Inflammatory macrophage treated with lipopolysaccharide for 4 hours (primary cell): ENCODE measurements around the gene MYO6.
"Not testable (repeated sequence)": the region's sequence is repeated elsewhere in the genome, so short reads cannot be mapped to it uniquely, and the experiment has no call there.

Experiments used
- DNase-seq: peaks from one replicate; pipeline ENCODE4 v3.0.0-alpha.2; 2020

The MYO6 gene

DNA sequence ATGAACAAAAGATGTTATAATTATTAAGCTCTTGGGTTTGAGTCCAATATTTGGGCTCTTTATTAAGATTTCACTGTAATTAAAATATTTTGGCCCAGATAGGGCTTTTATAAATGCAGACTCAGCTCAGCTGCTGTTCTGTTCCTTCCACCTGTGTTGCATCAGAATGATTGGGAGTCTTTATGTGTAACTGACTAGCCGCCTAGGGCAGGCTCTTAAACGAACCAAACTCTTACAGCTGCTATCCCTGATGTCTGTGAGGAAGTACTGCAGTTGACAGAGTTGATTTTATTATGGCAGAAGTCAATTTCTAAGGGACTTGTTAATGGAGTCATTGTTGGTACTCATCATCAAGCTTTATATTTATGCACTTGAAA is 144.7 kb downstream of the MYO6 start:
- DNase-seq: no peak

DNA sequence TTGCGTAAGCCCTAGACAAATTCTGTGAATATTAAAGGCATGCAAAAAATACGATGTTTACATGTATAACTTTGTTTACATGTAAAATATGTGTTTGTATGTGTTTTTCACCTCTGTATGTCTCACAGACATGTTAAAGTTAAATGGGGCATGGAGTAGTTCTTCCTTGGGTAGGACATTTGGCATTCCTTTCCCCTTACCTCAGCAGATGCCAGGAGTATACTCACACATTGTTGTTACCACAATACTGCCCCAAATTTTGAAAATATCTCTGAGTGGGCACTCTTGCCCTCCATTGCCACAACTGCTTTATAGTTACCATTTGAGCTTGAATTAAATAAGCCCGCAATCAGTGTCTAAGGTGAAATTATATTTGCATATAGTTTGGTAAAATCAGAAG is 147.5 kb downstream of the MYO6 start:
- DNase-seq: no peak

DNA sequence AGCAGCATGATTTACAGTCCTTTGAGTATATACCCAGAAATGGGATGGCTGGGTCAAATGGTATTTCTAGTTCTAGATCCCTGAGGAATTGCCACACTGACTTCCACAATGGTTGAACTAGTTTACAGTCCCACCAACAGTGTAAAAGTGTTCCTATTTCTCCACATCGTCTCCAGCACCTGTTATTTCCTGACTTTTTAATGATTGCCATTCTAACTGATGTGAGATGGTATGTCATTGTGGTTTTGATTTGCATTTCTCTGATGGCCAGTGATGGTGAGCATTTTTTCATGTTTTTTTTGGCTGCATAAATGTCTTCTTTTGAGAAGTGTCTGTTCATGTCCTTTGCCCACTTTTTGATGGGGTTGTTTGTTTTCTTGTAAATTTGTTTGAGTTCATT is 151.2 kb downstream of the MYO6 start:
- not testable (repeated sequence) for DNase-seq

DNA sequence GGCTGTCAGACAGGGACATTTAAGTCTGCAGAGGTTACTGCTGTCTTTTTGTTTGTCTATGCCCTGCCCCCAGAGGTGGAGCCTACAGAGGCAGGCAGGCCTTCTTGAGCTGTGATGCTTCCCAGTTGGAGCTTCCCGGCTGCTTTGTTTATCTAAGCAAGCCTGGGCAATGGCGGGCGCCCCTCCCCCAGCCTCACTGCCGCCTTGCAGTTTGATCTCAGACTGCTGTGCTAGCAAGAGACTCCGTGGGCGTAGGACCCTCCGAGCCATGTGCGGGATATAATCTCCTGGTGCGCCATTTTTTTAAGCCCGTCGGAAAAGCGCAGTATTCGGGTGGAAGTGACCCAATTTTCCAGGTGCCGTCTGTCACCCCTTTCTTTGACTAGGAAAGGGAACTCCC is 156.1 kb downstream of the MYO6 start:
- not testable (repeated sequence) for DNase-seq

DNA sequence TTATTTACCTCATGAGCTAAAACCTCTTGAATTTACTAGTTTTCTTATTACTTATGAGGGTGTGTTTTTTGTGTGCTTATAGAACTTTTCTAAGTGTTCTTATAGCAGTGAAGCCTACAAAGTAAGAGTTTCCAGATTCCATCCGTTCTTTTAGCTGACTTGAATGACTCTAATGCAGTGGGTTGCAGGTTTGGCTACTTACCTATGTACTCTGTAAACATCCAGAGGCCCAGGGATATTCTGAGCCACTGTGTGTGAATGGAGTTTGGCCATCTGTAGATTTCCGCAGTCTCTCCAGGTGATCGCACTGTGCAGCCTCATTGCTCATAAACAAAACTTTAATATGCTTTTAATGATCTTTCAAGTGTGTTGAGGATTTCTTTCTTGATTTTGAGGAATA is 157.8 kb downstream of the MYO6 start:
- no peak for DNase-seq

DNA sequence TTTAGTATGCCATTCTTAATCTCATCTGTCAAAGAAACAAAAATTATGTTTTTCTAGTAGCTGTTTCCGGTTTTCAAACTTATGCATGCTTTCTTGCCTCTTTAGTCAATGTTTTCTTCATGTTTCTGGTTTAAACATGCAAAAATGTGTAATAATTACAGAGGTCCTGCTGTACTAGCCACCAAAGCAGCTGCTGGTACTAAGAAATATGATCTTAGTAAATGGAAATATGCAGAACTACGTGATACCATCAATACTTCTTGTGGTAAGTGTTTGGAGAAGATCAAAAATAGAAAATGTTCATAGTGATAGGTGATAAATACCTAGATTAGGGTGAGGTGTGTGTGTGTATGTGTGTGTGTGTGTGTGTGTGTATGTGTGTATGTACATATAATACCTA is 158.4 kb downstream of the MYO6 start:
- DNase-seq: no peak

DNA sequence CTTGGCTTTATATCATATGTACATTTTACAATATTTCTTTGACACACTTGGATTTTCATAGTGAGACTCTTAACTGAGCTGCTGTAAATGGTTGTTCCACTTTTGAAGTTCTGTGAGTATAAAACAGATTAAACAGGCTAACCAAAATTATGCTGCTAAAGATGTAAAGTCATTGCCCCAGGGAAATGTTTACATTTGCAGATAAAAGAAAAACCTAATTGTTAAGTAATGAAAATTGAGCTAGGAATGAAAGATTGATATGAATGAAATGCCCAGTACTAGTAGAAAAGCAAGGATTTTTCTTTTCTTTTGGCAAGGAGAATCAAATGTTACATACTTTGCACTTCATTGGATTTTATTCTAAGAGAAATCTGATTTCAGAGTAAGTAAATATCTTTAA is 164.0 kb downstream of the MYO6 start:
- no peak for DNase-seq

DNA sequence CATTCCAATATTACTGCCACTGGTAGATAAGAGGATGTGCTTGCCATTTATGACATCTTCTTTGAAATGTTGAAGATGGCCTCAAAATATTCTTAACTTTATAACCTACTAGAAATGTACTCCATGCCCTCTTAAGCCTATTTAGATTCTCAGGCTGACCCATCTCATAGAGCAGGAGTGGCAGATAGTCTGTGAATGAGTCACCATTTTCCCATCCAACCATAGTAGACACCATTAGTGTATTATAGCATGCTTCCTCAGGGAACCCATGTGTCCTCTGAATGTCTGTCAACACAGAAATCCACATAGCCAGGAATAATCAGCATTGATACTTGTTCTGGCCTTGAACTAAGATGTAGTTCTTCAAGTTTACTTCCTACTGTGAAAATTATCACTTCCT is 173.2 kb downstream of the MYO6 start:
- DNase-seq: no peak

DNA sequence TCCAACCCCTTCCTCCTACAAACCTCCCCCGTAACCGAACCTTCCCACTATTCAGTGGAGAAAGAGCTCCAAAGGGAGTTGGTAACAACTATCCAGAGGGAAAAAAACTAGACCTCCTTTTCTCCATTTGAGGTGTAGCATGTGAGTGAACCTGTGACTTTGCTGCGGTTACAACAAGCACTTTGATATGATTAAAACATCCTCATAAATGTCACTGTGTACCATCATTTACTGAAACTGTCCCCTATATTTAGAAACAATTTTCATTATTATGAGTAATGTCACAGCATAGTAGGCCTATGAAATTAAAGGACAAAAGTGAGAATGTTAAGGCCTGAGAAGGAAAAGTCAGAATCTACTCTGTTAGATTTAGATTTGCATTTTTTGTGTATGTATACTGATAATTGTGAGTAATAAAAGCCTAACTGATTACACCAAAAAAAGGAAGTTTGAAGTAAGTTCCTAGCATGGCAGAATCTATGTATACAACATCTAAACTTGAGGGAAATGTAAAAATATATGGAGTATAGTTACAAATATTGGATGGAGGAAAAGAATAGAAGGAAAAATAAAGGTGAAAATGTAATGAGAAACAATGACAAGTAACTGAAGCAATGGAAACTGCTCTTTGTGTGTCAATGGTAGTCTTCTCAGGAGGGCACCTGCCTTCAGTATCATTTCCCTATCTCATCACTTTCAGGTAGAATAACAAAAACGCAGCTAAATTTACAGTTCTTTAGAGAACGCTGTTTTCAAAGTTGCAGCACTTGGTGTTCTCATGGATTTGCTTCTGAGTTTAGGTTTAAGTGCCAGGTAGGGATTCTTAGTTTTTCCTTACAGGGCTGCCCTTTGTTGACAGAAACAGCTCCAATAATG is 177.5 kb downstream of the MYO6 start:
- no peak for DNase-seq

DNA sequence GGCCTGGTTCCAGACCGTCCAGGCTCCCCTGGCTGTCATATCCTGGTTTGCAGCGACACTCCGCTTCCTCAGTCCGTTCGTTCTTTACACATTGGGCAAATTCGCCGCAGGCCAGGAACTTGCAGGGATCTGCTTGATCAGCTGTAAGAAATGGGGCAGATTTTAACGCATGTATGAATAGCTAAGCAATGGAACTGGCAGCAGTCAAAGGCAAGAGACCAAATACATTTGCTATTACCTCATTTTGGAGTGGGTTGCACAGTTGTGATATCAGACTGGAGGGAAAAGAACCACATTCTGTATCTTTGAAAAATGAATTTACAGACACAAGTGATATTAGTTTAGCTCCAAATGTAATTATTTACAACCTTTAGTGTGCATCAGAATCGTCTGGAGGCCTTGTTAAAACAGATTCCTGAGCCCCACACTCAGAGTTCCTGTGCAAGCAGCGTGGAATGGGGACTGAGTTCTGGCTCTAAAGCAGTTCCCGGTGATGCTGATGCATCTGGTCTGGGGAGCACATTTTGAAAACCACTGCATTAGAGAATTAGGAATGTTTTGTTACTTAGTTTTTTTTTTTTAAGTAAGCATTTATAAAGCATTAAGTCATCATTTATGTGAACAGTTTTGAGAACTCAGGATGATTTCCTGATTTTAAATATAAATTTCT is 182.1 kb downstream of the MYO6 start:
- DNase-seq: no peak

DNA sequence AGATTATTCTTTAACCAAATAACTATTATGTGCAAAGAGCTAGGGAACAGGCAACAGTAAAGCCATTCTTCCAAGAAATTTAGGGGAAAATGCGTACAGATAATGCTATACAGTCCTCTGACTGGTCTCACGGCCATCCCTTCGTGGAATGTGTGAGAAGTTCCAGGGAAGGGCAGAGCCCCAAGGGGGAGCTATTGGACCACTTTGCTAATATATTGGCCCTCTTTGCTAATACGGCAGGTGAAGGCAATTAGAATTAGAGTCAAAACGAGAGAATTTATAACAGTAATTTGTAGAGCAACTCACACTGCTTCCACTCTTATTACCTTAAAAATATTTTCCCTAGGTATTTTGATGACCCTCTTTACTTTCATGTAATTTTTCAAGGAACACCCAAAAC is 183.0 kb downstream of the MYO6 start:
- DNase-seq: no peak

DNA sequence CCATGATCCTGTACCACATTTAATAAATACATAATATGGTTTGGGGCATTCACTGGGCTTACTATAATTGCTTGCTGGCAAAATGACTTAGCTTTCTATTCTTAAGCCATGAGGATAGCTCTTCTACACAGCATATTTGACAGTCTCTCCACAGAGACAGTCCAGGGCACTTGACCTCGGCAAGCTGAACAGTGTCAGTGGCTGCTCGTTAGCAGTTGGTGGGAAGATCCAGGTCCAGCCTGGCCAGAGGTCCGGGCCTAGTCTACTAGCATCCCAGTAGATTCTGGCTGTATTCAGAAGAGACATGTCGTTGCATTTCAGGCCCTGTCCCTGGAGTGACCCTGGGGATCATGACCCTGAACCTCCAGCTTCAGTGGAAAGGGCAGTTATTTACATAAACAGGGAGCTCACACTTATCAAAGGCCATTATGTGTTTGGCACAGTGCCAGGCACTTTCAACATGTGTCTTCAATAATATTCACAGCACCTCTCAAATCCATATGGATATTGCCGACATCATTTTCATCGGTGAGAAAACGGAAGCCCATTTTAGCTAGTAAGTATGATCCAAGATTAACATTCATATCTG is 184.4 kb downstream of the MYO6 start:
- no peak for DNase-seq

DNA sequence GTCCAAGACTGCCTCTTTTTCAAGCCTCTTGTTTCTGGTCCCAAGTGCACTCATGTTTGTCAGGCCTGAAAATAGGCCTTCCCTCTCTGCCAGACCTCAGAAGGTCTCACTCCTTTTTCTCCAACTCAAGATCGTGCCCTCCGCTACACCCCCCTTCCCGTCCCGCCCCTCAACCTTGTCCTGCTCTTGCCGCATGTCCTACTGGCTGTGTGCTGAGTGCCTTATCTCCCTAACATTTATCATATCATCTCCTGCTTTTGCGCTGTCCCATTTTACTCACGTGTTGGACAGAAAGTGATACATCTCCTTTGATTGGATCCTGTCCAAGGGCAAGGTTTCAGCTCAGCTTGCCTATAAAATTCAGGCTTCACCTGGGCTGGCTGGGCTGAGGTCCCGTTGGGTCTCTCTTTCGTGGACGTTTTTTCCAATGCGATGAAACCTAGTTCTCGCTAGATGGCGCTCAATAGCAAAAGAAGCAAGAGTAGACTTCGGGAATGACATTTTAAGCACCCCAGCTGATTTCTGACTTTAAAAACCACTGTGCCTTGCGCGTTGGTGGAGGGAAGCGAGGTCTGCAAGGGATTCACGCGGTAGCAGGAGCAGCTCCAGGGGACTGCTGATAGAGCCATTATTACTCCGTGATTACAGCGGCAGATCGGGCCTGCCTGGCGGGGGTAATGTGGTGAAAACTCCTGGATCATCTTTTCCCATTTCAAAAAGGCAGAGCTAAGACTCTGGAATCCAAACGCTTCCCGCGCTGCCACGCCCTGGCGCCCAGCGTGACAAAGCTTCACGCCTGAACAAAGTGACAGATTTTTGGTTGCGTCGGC is 185.8 kb downstream of the MYO6 start:
- DNase-seq: peak; percentile 48

DNA sequence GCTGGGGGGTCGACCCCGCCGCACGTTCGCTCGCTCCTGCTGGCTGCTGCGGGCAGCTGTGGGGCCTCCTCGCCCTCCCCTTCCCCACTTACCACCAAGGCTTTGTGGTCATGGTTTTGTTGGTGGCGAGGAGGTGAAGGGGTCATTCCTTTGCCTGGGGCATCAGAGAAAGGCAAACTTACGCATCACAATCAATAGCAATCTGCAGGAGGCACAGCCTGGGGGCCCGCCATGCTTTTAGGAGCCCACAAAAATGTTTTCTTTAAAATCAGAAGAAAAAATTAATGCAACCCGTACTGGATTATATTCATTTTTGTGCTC is 186.4 kb downstream of the MYO6 start:
- DNase-seq: no peak

DNA sequence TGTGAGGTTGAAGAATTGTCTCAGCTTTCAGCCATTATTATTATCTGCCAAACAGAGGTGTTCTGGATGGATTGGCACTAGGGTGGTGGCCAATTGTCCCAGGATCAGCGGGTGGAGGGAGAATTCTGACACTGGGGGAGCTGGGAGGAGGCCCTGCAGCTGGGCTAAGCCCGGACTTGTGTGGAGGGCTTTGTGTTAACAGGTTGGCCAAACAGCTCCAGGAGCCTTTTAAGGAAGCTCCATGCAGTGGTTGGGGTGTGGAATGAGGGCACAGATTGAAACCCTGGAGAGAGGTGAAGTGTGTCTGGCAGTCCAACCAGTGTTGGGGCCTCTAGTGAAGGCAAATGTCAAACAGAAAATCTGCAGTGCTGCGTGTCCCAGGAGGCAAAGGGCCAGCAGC is 187.6 kb downstream of the MYO6 start:
- DNase-seq: no peak

DNA sequence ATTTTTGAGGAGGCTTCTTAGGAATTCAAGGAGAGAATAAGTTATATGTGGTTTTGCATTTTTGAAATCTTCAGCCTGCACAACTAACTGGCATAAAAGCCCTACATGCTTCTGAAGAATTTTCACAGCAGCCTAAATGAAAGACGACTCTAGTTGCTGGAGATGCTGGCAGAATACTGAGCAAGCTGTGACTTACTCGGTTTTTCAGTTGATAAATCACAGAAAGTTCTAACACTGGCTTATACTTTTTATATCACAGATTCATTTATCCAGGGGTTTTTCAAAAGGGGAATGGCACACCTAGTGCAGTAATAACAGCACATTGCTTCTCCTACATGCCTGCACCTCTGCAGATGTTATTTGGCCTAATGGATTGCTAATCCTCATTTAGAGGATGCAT is 188.8 kb downstream of the MYO6 start:
- DNase-seq: no peak

DNA sequence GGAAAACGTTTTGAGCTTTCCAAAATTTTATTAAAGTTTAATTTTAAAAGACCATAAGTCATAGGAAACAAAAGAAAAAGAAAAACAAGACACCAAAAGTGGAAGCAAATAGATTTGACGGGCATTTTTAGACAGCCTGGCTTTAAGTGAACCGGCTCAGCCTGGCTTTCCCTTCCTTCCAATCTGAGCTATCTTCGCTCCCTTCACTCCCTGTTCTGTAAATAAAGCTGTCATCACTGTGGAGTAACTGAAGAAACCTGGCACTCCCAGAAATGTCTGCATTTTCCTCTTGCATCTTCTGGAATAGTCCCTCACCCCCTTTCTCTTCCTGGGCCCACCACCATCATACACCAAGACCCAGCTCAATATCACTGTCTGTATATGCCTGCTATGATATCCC is 191.5 kb downstream of the MYO6 start:
- no peak for DNase-seq

DNA sequence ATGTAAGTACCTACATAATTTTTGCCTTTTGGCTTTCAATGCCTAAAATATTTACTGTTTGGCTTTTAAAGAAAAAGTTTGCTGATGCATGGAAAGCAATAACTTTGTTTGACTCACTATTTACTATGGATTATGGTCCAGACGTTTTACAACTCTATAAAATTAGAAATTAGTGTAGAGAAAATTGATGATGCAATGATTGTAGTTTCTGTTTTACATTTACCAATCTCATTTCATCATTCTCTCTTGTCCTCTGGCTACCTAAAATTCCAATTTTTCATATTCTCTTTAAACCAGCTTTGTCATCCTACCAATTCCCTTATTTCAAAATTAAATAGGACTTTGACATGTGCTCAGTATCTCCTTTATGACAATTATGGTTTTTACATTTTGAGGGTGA is 192.5 kb downstream of the MYO6 start:
- DNase-seq: no peak

DNA sequence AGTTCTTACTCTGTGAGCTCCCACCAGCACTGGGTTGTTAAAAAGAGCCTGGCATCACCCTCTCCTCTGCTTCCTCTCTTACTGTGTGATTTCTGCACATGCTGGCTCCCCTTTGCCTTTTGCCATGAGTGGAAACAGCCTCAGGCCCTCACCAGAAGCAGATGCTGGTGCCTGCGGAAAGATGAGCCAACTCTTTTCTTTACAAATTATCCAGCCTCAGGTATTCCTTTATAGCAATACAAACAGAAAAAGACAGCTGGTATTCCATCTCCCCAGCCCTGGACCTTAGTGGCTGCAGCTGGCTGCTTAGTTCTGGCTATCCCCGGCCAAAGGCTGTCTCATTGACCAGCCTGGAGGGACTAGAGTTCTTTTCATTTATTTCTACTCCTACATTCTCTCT is 194.3 kb downstream of the MYO6 start:
- no peak for DNase-seq

DNA sequence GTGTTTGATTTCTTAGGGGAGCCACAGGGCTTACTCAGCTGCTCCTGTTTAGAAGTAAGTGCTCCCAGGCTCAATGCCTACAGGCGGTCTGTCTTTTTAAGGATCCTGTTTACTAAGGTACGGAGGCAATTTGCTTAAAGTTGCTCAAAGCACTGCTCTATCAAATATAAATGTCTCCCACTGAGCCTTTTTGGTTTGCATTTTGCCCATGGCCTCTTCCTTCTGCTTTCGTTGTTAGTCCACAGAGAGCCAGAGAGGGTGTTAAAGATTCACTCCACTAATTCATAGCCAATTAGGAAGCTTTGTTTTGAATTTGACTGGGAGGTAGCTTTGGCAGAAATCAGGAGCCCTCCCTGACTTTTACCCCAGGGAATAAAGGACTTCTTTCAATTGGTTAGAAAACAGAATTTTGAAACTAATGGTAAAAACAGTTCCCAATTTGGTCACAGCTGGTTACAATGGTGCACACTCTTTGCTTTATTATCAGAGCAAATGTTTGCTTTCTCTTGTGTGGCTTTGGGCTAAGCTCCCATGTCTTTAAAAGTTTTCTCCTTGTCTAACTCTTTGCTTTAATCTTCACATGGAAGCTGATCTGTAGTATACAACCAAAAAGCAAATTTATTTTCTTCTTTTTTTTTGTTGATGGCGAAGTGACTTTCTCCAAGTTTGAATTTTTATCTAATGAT is 197.2 kb downstream of the MYO6 start:
- no peak for DNase-seq

DNA sequence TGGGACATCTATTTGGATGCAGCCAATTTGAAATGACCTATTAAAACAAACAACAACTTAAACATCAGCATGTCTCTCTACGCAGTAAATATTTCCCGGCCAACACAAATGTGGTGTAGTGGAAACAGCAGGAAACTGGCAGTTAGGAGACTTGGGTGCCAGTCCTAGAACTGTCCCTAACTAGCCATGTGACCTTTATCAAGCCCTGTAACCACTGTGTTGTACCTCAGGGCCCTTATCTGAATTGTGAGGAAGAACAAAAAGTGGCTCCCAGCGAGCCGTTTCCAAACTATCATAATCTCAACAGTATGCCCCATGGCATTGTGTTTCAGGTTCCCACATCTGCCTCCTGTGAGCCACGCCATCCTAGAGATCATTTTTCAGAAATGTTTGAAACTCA is 198.9 kb downstream of the MYO6 start:
- no peak for DNase-seq

DNA sequence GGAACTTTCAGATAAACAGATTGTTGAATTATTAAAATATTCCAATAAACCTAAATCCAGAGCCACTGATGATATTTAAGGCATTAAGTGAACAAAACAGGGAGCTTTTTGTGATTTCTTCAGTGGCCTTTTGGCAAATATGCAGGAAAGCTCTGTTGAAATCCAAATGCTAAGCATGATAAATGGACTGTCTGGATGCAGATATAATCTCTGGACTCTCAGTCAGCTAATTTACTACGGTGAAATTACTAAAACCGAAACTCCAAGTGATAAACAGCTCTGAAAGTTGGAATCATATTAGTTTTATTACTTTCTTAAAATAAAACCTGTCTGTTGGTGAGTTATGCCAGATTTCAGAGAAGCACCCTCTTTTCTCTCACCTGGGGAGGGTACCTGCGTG is 203.1 kb downstream of the MYO6 start:
- DNase-seq: no peak

DNA sequence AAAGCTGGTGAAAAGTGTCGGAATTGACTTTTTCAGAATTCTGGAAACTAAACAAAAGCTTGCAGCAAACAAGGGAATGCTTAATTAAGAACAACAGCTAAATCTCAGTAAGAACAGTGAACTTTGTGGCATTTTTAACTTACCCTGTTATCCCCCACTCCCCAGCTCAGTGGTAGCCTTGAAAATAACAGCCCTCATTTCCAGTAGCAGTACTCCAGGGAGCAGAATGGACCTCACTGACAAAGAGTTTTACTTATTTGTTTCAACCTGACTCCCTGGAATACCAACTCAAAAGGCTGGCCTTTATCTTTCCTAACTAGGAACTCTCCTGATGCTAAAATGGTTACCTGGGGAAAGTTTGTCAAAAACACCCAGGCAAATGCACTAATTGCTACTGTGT is 214.5 kb downstream of the MYO6 start:
- DNase-seq: no peak
